Neural cell (in vitro differentiated cells): ENCODE data around the gene ABCC8.

Experiments used
- CTCF ChIP-seq: fragments of 450-650 bp; IDR thresholded peaks from 2 replicates; pipeline ENCODE4 v1.5.1; 2014; ENCODE audit warnings: antibody characterized with exemption, mild to moderate bottlenecking, moderate library complexity; ENCODE audit not compliant: poor library complexity, severe bottlenecking
- POLR2AphosphoS5 ChIP-seq: IDR thresholded peaks from 2 replicates; pipeline ENCODE4 v1.6.1; 2012

- TF ChIP-seq POLR2AphosphoS5 = no peak
- TF ChIP-seq CTCF = no peak
These were observed 44.7 kb upstream of the ABCC8 start for GRCh38 chr11:17521106-17521900.
